Esophagus squamous epithelium (tissue), 5 donors: ENCODE data around the gene MAP7D3. TPM values are rescaled to one million over a fixed set of nuclear protein-coding genes. Genes with fewer than 3 reads are reported as not detected.
"Not testable (repeated sequence)": the region's sequence is repeated elsewhere in the genome, so short reads cannot be mapped to it uniquely, and the experiment has no call there.

ENCODE experiments used
- DNase-seq: peaks from one replicate; lab custom pipeline; 2025; lab: John Stamatoyannopoulos, UW
- H3K27ac ChIP-seq, 4 donors: fragments of 200-600 bp; sonication (generic); one replicate each; pipeline ENCODE4 v1.5.1; 2016 to 2019; ENCODE audit warnings: mild to moderate bottlenecking in 1 of 4
- H3K27me3 ChIP-seq, 4 donors: fragments of 200-600 bp; sonication (generic); 1 replicate in 3 of 4; 2 replicates in 1 of 4; pipeline versions ENCODE4 v1.5.1 to v1.6.0; 2017 to 2021; ENCODE audit warnings: antibody characterized with exemption in 1 of 4
- H3K36me3 ChIP-seq, 3 donors: fragments of 200-600 bp; sonication (generic); one replicate each; pipeline ENCODE4 v1.5.1; 2016 to 2019
- H3K4me1 ChIP-seq, 3 donors: fragments of 200-600 bp; sonication (generic); one replicate each; pipeline ENCODE4 v1.5.1; 2017 to 2019
- H3K4me3 ChIP-seq, 4 donors: fragments of 200-600 bp; sonication (generic); 1 replicate in 3 of 4; 2 replicates in 1 of 4; pipeline ENCODE4 v1.5.1; 2016 to 2019; ENCODE audit warnings: mild to moderate bottlenecking in 2 of 4, moderate library complexity in 1 of 4
- H3K9me3 ChIP-seq, 3 donors: fragments of 200-600 bp; sonication (generic); one replicate each; pipeline ENCODE4 v1.5.1; 2016 to 2019
- CTCF ChIP-seq, 6 experiments: fragments of 450-650 bp in 4 of 6; fragments of 200-600 bp in 2 of 6; sonication (generic) in 2 of 6; IDR thresholded peaks; one replicate each; pipeline ENCODE4 v1.5.1; 2016 to 2019; ENCODE audit warnings: antibody characterized with exemption in 6 of 6, mild to moderate bottlenecking in 4 of 6, moderate library complexity in 4 of 6
- POLR2A ChIP-seq, 4 donors: fragments of 450-650 bp; IDR thresholded peaks; one replicate each; pipeline ENCODE4 v1.6.1; 2017; ENCODE audit warnings: antibody characterized with exemption in 4 of 4, mild to moderate bottlenecking in 4 of 4, moderate library complexity in 3 of 4
- WGBS, 2 donors: methylation state at CpG; one replicate each; pipeline ENCODE4 v1.1.5; 2018; 5-methylcytosine and 5-hydroxymethylcytosine counted together
- intact Hi-C: fragments of 100-400 bp; cut with DNase I; formaldehyde crosslinking; loops from one replicate; pipeline ENCODE4 v1.15.0; 2022
- total RNA-seq, 4 donors: library from RNA; depleted of rRNA; stranded (reverse); fragments of >200 nt; gene quantifications; one replicate each; pipeline ENCODE4 v1.1.0, GENCODE V29; 2016
- donor health status: DM: yes; HTN: yes; CAD: no.

Gene MAP7D3
- total RNA-seq, 4 donors from 2014 or later = 1.3 to 11.8 (median 6.4) TPM

GRCh38 chrX:136250191-136251040, 784 bp downstream of the MAP7D3 start:
- intact Hi-C loops = no loop called here
- H3K4me1 ChIP-seq = peaks cover 0 to 8% (median 0%) of the 10 kb centered on the region in 3 donors
- no peaks in the 10 kb centered on the region for H3K27me3 ChIP-seq
- peaks cover 0 to 2% (median 0%) of the 10 kb centered on the region in 3 donors for H3K36me3 ChIP-seq
- no peaks in the 10 kb centered on the region for H3K9me3 ChIP-seq
- peak overlapping the region; percentile 64 to 86 (median 81) for H3K27ac ChIP-seq
- 29 to 47% methylated on average over 9 of the region's 53 CpGs for WGBS, 2 donors
- TF ChIP-seq CTCF (IDR thresholded peaks at IDR 0.05) (no peak), POLR2A (IDR thresholded peaks at IDR 0.05) (no peak)
- peak overlapping the region; percentile 51 to 77 (median 71) for H3K4me3 ChIP-seq
- DNase-seq = no peak

GRCh38 chrX:136246201-136246600, 5.0 kb downstream of the MAP7D3 start:
- no peaks in the 10 kb centered on the region for H3K9me3 ChIP-seq
- 53 to 76% methylated on average over 6 of the region's 6 CpGs for WGBS, 2 donors
- intact Hi-C loops = no loop called here
- TF ChIP-seq POLR2A (IDR thresholded peaks at IDR 0.05) (no peak), CTCF (IDR thresholded peaks at IDR 0.05) (no peak)
- H3K27ac ChIP-seq = no peak overlapping the region
- H3K4me3 ChIP-seq = no peak overlapping the region
- peaks cover 0 to 44% (median 0%) of the 10 kb centered on the region in 3 donors for H3K36me3 ChIP-seq
- H3K4me1 ChIP-seq = peaks cover 0 to 8% (median 0%) of the 10 kb centered on the region in 3 donors
- no peak for DNase-seq
- H3K27me3 ChIP-seq = no peaks in the 10 kb centered on the region

GRCh38 chrX:136237849-136238248, 13.4 kb downstream of the MAP7D3 start:
- intact Hi-C loops, H3K27ac ChIP-seq: not testable (repeated sequence)
- 86% methylated on average over 1 to 4 of the region's 4 CpGs for WGBS, 2 donors

GRCh38 chrX:136237074-136237473, 14.1 kb downstream of the MAP7D3 start:
- Histone ChIP-seq H3K27me3 (no peaks in the 10 kb centered on the region), H3K9me3 (no peaks in the 10 kb centered on the region), H3K4me1 (no peaks in the 10 kb centered on the region), H3K36me3 (peaks cover 0 to 56% (median 0%) of the 10 kb centered on the region in 3 donors), H3K4me3 (no peak overlapping the region), H3K27ac (no peak overlapping the region)
- 66 to 83% methylated on average over 3 of the region's 3 CpGs for whole genome bisulfite sequencing, 2 donors
- no peak for TF ChIP-seq CTCF (IDR thresholded peaks at IDR 0.05)
- no peak for TF ChIP-seq POLR2A (IDR thresholded peaks at IDR 0.05)
- intact Hi-C loops = no loop called here
- DNase-seq = no peak

More at GRCh38 chrX:136237849-136238248, 13.4 kb downstream of the MAP7D3 start:
- H3K36me3 ChIP-seq = peaks cover 0 to 60% (median 0%) of the 10 kb centered on the region in 3 donors
- H3K4me1 ChIP-seq, H3K27me3 ChIP-seq, H3K9me3 ChIP-seq, H3K4me3 ChIP-seq, DNase-seq: not testable (repeated sequence)

GRCh38 chrX:136228839-136229207, 22.4 kb downstream of the MAP7D3 start:
- no peak for DNase-seq
- H3K4me1 ChIP-seq = no peaks in the 10 kb centered on the region
- intact Hi-C loops = no loop called here
- WGBS, 2 donors = 68 to 87% methylated on average over 3 of the region's 3 CpGs
- no peak for TF ChIP-seq POLR2A (IDR thresholded peaks at IDR 0.05)
- no peak for TF ChIP-seq CTCF (IDR thresholded peaks at IDR 0.05)
- H3K36me3 ChIP-seq = peaks cover 0 to 60% (median 7%) of the 10 kb centered on the region in 3 donors
- H3K9me3 ChIP-seq = no peaks in the 10 kb centered on the region
- no peak overlapping the region for H3K4me3 ChIP-seq
- no peak overlapping the region for H3K27ac ChIP-seq
- no peaks in the 10 kb centered on the region for H3K27me3 ChIP-seq
